Measurements from ENCODE around the gene EFNA5. TPM values are rescaled to one million over a fixed set of nuclear protein-coding genes. Genes with fewer than 3 reads are reported as not detected.

Gene EFNA5
- polyA plus RNA-seq, 3 donors, result 0.01 TPM; not detected in 2

DNA sequence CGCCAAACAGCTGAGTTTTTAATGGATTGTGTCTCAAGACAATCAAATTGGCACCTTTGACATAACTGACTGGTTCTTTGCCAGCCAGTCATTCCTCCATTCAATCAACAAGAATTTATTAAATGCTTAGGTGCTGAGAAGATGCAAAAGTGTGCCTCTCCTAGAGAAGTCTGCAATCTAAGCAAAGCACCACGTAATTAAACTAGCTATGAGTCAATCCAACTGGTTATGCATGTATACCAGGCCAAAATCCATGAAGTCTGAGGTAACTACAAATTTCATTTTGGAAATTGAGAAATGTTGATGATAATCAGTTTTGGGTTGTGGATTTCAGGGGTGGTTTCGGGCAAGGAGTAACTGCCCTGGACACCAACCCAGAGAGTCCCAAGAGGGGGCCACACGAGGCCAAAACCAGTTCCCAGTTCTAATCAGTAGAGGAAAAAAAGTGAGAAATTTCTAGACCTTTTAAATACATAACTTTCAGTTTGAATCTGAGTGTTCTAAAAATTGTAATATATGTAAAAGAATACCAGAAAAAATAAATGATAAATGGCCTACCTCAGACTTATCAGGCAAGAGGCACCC, 92.6 kb downstream of the EFNA5 start:
- H3K27ac ChIP-seq (ENCODE audit: low read depth in 1 of 2, low read length in 2 of 2), result no peak overlapping the region
- H4K20me1 ChIP-seq (ENCODE audit: insufficient read depth, low read length), result no peaks in the 10 kb centered on the region
- DNase-seq, result no peak
- Mint-ChIP-seq H3K36me3 (no peaks in the 10 kb centered on the region), H3K27ac (no peak overlapping the region), H3K27me3 (ENCODE audit: low read depth in 3 of 3) (no peaks in the 10 kb centered on the region), H3K4me1 (no peaks in the 10 kb centered on the region), H3K9me3 (no peaks in the 10 kb centered on the region), H3K4me3 (no peak overlapping the region)
- intact Hi-C loops (cut with micrococcal nuclease), result no loop called here
- no peak overlapping the region for H3K4me2 ChIP-seq (replicated peaks; ENCODE audit: extremely low read depth, low read length, poor library complexity, severe bottlenecking)
- no peak for TF ChIP-seq CTCF (IDR thresholded peaks at IDR 0.05)
- no peaks in the 10 kb centered on the region for H3K27me3 ChIP-seq (ENCODE audit: control insufficient read depth in 2 of 2, insufficient read depth in 2 of 2, low read length in 2 of 2)
- no peaks in the 10 kb centered on the region for H3K36me3 ChIP-seq (replicated peaks in 1 of 2; ENCODE audit: control insufficient read depth in 1 of 2, insufficient read depth in 2 of 2, low read length in 2 of 2)
- H3K4me3 ChIP-seq (replicated peaks in 1 of 3; ENCODE audit: low read depth in 2 of 3, low read length in 3 of 3), result no peak overlapping the region
- no peak overlapping the region for H3K9ac ChIP-seq (ENCODE audit: insufficient read depth, low read length, poor library complexity, severe bottlenecking)
- H3K79me2 ChIP-seq (ENCODE audit: insufficient read depth, low read length), result no peaks in the 10 kb centered on the region
- no peaks in the 10 kb centered on the region for H3K4me1 ChIP-seq (ENCODE audit: control insufficient read depth in 1 of 2, insufficient read depth in 2 of 2, low read length in 2 of 2)
- WGBS (ENCODE audit: insufficient coverage), result 100% methylated on average over 2 of the region's 4 CpGs
- H2AFZ ChIP-seq (ENCODE audit: insufficient read depth, low read depth, low read length, poor library complexity, severe bottlenecking), result no peak overlapping the region
- H3K9me3 ChIP-seq (replicated peaks in 1 of 2; ENCODE audit: control insufficient read depth in 1 of 2, insufficient read depth in 1 of 2, low read length in 2 of 2), result no peaks in the 10 kb centered on the region

GRCh38 chr5:107577394-107577950, 93.3 kb downstream of the EFNA5 start:
- H3K27ac ChIP-seq (ENCODE audit: low read depth in 1 of 2, low read length in 2 of 2), result no peak overlapping the region
- peaks cover 2% of the 10 kb centered on the region in 2 donors for H3K27me3 ChIP-seq (ENCODE audit: control insufficient read depth in 2 of 2, insufficient read depth in 2 of 2, low read length in 2 of 2)
- H3K79me2 ChIP-seq (ENCODE audit: insufficient read depth, low read length), result no peaks in the 10 kb centered on the region
- DNase-seq, result no peak
- no peak overlapping the region for H3K4me3 ChIP-seq (replicated peaks in 1 of 3; ENCODE audit: low read depth in 2 of 3, low read length in 3 of 3)
- H3K4me2 ChIP-seq (replicated peaks; ENCODE audit: extremely low read depth, low read length, poor library complexity, severe bottlenecking), result no peak overlapping the region
- no peaks in the 10 kb centered on the region for H4K20me1 ChIP-seq (ENCODE audit: insufficient read depth, low read length)
- Mint-ChIP-seq H3K36me3 (no peaks in the 10 kb centered on the region), H3K27ac (no peak overlapping the region), H3K27me3 (ENCODE audit: low read depth in 3 of 3) (no peaks in the 10 kb centered on the region), H3K4me1 (no peaks in the 10 kb centered on the region), H3K9me3 (no peaks in the 10 kb centered on the region), H3K4me3 (no peak overlapping the region)
- H3K9me3 ChIP-seq (replicated peaks in 1 of 2; ENCODE audit: control insufficient read depth in 1 of 2, insufficient read depth in 1 of 2, low read length in 2 of 2), result no peaks in the 10 kb centered on the region
- no peaks in the 10 kb centered on the region for H3K4me1 ChIP-seq (ENCODE audit: control insufficient read depth in 1 of 2, insufficient read depth in 2 of 2, low read length in 2 of 2)
- TF ChIP-seq CTCF (IDR thresholded peaks at IDR 0.05), result no peak
- intact Hi-C loops (cut with micrococcal nuclease), result no loop called here
- no peak overlapping the region for H2AFZ ChIP-seq (ENCODE audit: insufficient read depth, low read depth, low read length, poor library complexity, severe bottlenecking)
- H3K36me3 ChIP-seq (replicated peaks in 1 of 2; ENCODE audit: control insufficient read depth in 1 of 2, insufficient read depth in 2 of 2, low read length in 2 of 2), result no peaks in the 10 kb centered on the region
- 88% methylated on average over 4 of the region's 8 CpGs for WGBS (ENCODE audit: insufficient coverage)
- no peak overlapping the region for H3K9ac ChIP-seq (ENCODE audit: insufficient read depth, low read length, poor library complexity, severe bottlenecking)

Data from CD14-positive monocyte (primary cell).